ENCODE results near the gene APBA2.

The APBA2 gene

DNA sequence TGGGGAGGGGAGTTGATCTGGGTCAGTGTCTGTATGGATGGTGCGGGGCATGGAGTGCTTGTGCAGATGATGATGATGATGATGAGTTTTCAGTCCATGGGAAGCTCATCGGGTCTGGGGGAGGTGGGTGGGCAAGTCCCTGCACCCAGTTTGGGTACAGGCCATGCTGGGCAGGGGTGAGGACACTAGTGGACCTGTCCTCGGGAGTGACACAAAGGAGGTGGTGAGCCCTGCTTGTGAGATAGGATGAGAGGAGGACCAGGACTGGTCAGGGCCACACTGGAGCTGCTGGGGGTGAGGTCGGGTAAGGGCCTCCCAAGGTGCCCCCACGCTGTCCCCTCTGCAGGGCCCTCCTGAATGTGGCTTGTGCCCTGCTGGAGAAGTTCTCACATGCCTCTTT, 177.9 kb downstream of the APBA2 start:
- CTCF ChIA-PET, result no interaction called here
- POLR2A ChIA-PET, result no interaction called here
- TF ChIP-seq, protein P1, sequence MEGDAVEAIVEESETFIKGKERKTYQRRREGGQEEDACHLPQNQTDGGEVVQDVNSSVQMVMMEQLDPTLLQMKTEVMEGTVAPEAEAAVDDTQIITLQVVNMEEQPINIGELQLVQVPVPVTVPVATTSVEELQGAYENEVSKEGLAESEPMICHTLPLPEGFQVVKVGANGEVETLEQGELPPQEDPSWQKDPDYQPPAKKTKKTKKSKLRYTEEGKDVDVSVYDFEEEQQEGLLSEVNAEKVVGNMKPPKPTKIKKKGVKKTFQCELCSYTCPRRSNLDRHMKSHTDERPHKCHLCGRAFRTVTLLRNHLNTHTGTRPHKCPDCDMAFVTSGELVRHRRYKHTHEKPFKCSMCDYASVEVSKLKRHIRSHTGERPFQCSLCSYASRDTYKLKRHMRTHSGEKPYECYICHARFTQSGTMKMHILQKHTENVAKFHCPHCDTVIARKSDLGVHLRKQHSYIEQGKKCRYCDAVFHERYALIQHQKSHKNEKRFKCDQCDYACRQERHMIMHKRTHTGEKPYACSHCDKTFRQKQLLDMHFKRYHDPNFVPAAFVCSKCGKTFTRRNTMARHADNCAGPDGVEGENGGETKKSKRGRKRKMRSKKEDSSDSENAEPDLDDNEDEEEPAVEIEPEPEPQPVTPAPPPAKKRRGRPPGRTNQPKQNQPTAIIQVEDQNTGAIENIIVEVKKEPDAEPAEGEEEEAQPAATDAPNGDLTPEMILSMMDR (IDR thresholded peaks at IDR 0.05; ENCODE audit: control extremely low read depth, extremely low read depth, low read depth, missing control alignments), result no peak
- DNase-seq (ENCODE audit: extremely low spot score), result no peak

- DNase-seq (ENCODE audit: extremely low spot score), result no peak
- CTCF ChIA-PET, result no interaction called here
- TF ChIP-seq, protein P1 (IDR thresholded peaks at IDR 0.05; ENCODE audit: control extremely low read depth, extremely low read depth, low read depth, missing control alignments), result no peak
- POLR2A ChIA-PET, result no interaction called here
Observed at GRCh38 chr15:29064290-29064689, 178.5 kb downstream of the APBA2 start.

- ChIA-PET CTCF (no interaction called here), POLR2A (no interaction called here)
- no peak for DNase-seq (ENCODE audit: extremely low spot score)
- TF ChIP-seq, protein P1 (IDR thresholded peaks at IDR 0.05; ENCODE audit: control extremely low read depth, extremely low read depth, low read depth, missing control alignments), result no peak
Observed at GRCh38 chr15:29064731-29065130, 179.0 kb downstream of the APBA2 start.

GRCh38 chr15:29065571-29065970, 179.8 kb downstream of the APBA2 start:
- ChIA-PET POLR2A (no interaction called here), CTCF (no interaction called here)
- TF ChIP-seq, protein P1 (IDR thresholded peaks at IDR 0.05; ENCODE audit: control extremely low read depth, extremely low read depth, low read depth, missing control alignments), result no peak
- DNase-seq (ENCODE audit: extremely low spot score), result no peak

GRCh38 chr15:29066310-29066709, 180.5 kb downstream of the APBA2 start:
- DNase-seq (ENCODE audit: extremely low spot score), result no peak
- CTCF ChIA-PET, result no interaction called here
- POLR2A ChIA-PET, result no interaction called here
- TF ChIP-seq, protein P1 (IDR thresholded peaks at IDR 0.05; ENCODE audit: control extremely low read depth, extremely low read depth, low read depth, missing control alignments), result no peak

DNA sequence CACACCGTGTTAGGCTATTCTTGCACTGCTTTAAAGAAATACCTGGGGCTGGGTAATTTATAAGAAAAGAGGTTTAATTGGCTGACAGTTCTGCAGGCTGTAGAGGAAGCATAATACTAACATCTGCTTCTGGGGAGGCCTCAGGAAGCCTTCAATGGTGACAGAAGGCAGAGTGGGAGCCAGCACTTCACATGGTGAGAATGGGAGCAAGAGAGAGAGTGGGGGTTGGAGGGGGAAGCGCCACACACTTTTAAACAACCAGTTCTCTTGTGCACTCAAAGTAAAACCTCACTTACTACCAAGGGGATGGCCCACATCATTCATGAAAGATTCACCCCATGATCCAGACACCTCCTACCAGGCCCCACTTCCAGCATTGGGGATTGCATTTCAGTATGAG, 181.1 kb downstream of the APBA2 start:
- no peak for DNase-seq (ENCODE audit: extremely low spot score)
- TF ChIP-seq, protein P1 (IDR thresholded peaks at IDR 0.05; ENCODE audit: control extremely low read depth, extremely low read depth, low read depth, missing control alignments), result no peak
- ChIA-PET CTCF (no interaction called here), POLR2A (no interaction called here)

GRCh38 chr15:29067949-29068348, 182.2 kb downstream of the APBA2 start:
- CTCF ChIA-PET, result no interaction called here
- TF ChIP-seq, protein P1 (IDR thresholded peaks at IDR 0.05; ENCODE audit: control extremely low read depth, extremely low read depth, low read depth, missing control alignments), result no peak
- POLR2A ChIA-PET, result no interaction called here
- no peak for DNase-seq (ENCODE audit: extremely low spot score)
